ENCODE measurements around the gene OSBP.

OSBP gene

DNA sequence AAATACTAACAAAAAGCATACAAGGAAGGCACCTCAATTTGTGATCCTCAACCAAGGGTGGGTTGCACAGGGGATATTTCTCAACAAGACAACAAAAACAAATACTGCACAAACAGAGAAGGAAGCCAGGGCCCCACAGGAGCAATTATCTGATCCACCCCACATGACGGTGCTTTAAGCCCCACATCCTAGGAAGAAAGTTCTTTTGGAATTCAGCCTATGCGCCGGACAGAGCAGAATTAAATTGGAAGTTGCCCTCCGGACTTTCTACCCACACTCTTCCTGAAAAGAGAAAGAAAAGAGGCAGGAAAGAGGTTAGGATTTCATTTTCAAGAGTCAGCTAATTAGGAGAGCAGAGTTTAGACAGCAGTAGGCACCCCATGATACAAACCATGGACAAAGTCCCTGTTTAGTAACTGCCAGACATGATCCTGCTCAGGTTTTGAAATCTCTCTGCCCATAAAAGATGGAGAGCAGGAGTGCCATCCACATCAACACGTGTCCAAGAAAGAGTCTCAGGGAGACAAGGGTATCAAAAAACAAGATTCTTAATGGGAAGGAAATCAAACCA lies 40.6 kb downstream of the OSBP start:
- ATAC-seq (no peak), DNase-seq (ENCODE audit: low spot score in 2 of 2) (no peak)
- no peak overlapping the region for H3K27ac Mint-ChIP-seq
- no peaks in the 10 kb centered on the region for H3K4me1 Mint-ChIP-seq
- no peaks in the 10 kb centered on the region for H3K9me3 Mint-ChIP-seq
- H3K36me3 Mint-ChIP-seq = peaks cover 62% of the 10 kb centered on the region
- no peak overlapping the region for H3K4me3 Mint-ChIP-seq

GRCh38 chr11:59574467-59574866 lies 41.1 kb downstream of the OSBP start:
- H3K36me3 Mint-ChIP-seq = peaks cover 56% of the 10 kb centered on the region

DNA sequence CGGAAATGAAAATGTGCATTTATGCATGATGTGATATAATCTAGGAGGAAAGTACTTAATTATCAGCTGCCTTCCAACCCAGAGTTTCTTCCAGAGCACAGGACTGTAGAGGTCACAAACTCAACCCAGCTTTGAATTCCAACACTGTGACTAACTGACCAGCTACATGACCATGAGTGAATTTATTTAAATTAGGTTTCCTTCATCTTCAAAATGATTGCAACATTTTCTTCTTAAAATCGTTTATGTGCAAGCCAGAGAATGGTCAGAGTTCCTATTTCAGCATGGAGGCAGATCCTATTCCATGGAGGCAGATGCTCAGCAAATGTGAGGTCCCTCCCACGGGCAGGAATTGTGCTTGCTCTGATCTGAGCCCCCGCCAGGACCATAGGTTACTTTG lies 42.4 kb downstream of the OSBP start:
- Mint-ChIP-seq H3K27ac (peak overlapping the region; percentile 37), H3K9me3 (no peaks in the 10 kb centered on the region), H3K36me3 (peaks cover 44% of the 10 kb centered on the region), H3K4me1 (no peaks in the 10 kb centered on the region), H3K4me3 (no peak overlapping the region)
- DNase-seq (ENCODE audit: low spot score in 2 of 2) (no peak), ATAC-seq (no peak)

More at GRCh38 chr11:59574467-59574866, 41.1 kb downstream of the OSBP start:
- H3K4me3 Mint-ChIP-seq = no peak overlapping the region
- DNase-seq (ENCODE audit: low spot score in 2 of 2) (no peak), ATAC-seq (no peak)
- no peaks in the 10 kb centered on the region for H3K9me3 Mint-ChIP-seq
- H3K4me1 Mint-ChIP-seq = no peaks in the 10 kb centered on the region
- H3K27ac Mint-ChIP-seq = no peak overlapping the region

GRCh38 chr11:59572091-59572490 lies 43.5 kb downstream of the OSBP start:
- no peak for DNase-seq (ENCODE audit: low spot score in 2 of 2)
- Mint-ChIP-seq H3K9me3 (no peaks in the 10 kb centered on the region), H3K27ac (no peak overlapping the region), H3K4me1 (no peaks in the 10 kb centered on the region), H3K36me3 (peaks cover 33% of the 10 kb centered on the region), H3K4me3 (no peak overlapping the region)
- ATAC-seq = no peak

DNA sequence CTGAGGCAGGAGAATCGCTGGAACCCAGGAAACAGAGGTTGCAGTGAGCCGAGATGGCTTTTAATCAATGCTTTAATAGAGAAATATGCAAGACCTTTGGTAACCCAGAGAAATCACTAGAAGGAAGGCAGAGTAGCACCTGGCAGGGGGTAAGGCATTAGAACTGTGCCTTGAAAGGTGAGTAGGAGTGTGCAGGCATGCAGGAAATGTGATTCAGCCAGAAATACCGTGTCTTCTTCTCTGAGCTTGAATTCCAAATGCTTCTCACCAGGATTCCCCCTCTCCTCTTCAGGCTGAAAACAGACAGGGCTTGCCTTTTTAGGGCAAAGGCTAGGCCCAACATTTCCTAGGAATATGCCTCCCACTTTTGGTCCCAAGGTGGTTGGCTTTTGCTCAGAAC lies 53.3 kb downstream of the OSBP start:
- DNase-seq (ENCODE audit: low spot score in 2 of 2) = no peak
- Mint-ChIP-seq H3K27ac (no peak overlapping the region), H3K36me3 (peaks cover 45% of the 10 kb centered on the region), H3K4me1 (peaks cover 43% of the 10 kb centered on the region), H3K9me3 (no peaks in the 10 kb centered on the region), H3K4me3 (no peak overlapping the region)
- ATAC-seq = no peak

GRCh38 chr11:59560702-59561473 lies 54.7 kb downstream of the OSBP start:
- peak overlapping the region; percentile 99 for H3K27ac Mint-ChIP-seq
- DNase-seq (ENCODE audit: low spot score in 2 of 2) = peak; percentile 48 to 86
- peak; percentile 66 for ATAC-seq
- peaks cover 54% of the 10 kb centered on the region for H3K4me1 Mint-ChIP-seq
- H3K4me3 Mint-ChIP-seq = peak overlapping the region; percentile 79
- H3K36me3 Mint-ChIP-seq = peaks cover 51% of the 10 kb centered on the region
- no peaks in the 10 kb centered on the region for H3K9me3 Mint-ChIP-seq

DNA sequence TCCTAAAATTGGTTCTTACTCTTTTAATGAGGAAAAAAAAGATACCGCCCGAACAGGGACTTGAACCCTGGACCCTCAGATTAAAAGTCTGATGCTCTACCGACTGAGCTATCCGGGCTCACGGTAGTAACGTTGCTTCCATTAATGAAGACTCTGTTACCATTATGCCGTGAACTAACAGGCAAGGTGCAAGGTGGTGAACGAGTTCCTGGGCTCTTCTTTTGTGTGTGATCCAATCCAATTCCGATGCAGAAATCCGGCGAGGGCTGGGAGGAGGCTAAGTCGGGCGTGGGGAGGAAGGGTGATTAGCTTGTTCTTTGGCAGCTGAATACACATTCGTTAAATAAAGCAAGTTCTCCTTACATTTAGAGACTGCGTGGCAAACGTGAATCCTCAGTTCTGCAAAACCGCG lies 55.3 kb downstream of the OSBP start:
- DNase-seq (ENCODE audit: low spot score in 2 of 2) (peak in 1 of 2 donors; percentile 77), ATAC-seq (peak; percentile 61)
- peak overlapping the region; percentile 99 for H3K27ac Mint-ChIP-seq
- peaks cover 46% of the 10 kb centered on the region for H3K36me3 Mint-ChIP-seq
- H3K4me3 Mint-ChIP-seq = peak overlapping the region; percentile 79
- H3K4me1 Mint-ChIP-seq = peaks cover 56% of the 10 kb centered on the region
- no peaks in the 10 kb centered on the region for H3K9me3 Mint-ChIP-seq

- H3K4me1 Mint-ChIP-seq = peaks cover 56% of the 10 kb centered on the region
- DNase-seq (ENCODE audit: low spot score in 2 of 2) = no peak
- ATAC-seq = no peak
- H3K9me3 Mint-ChIP-seq = no peaks in the 10 kb centered on the region
- H3K4me3 Mint-ChIP-seq = peak overlapping the region; percentile 79
- peaks cover 44% of the 10 kb centered on the region for H3K36me3 Mint-ChIP-seq
- H3K27ac Mint-ChIP-seq = peak overlapping the region; percentile 99
Measured at GRCh38 chr11:59559886-59560285, 55.7 kb downstream of the OSBP start.

GRCh38 chr11:59558270-59558643 lies 57.3 kb downstream of the OSBP start:
- DNase-seq (ENCODE audit: low spot score in 2 of 2) = no peak
- H3K4me1 Mint-ChIP-seq = peaks cover 56% of the 10 kb centered on the region
- no peak for ATAC-seq
- peak overlapping the region; percentile 77 for H3K4me3 Mint-ChIP-seq
- peaks cover 44% of the 10 kb centered on the region for H3K36me3 Mint-ChIP-seq
- H3K27ac Mint-ChIP-seq = peak overlapping the region; percentile 98
- no peaks in the 10 kb centered on the region for H3K9me3 Mint-ChIP-seq

DNA sequence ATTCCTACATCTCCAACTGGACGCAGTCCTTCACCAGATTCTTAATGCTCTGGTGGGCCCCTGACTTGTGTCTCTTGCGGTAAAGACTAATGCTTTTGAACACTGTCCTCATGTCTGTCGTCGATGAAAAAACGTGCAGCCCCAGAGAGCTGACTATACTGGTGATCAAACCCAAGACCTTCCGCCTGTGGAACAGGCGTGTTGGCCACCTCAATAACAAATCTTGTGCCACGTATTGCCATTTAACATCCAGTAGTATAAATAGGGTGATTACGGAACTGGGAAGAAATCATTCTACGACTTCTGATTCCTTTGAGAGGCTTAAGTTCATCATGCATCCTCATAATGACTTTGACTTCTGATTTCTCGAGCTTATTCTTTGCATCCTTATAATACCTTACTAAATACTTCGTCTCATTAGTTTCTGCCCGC lies 58.6 kb downstream of the OSBP start:
- Mint-ChIP-seq H3K27ac (peak overlapping the region; percentile 98), H3K36me3 (peaks cover 46% of the 10 kb centered on the region), H3K4me1 (peaks cover 51% of the 10 kb centered on the region), H3K9me3 (no peaks in the 10 kb centered on the region), H3K4me3 (peak overlapping the region; percentile 77)
- ATAC-seq (peak; percentile 20), DNase-seq (ENCODE audit: low spot score in 2 of 2) (peak in 1 of 2 donors; percentile 66)

- Mint-ChIP-seq H3K4me3 (peak overlapping the region; percentile 77), H3K27ac (peak overlapping the region; percentile 98), H3K4me1 (peaks cover 49% of the 10 kb centered on the region), H3K36me3 (peaks cover 52% of the 10 kb centered on the region), H3K9me3 (no peaks in the 10 kb centered on the region)
- DNase-seq (ENCODE audit: low spot score in 2 of 2) (peak; percentile 51 to 90), ATAC-seq (peak; percentile 31)
Measured at GRCh38 chr11:59556115-59556916, 59.3 kb downstream of the OSBP start.

- Mint-ChIP-seq H3K36me3 (peaks cover 52% of the 10 kb centered on the region), H3K9me3 (no peaks in the 10 kb centered on the region), H3K4me3 (peak overlapping the region; percentile 77), H3K4me1 (peaks cover 49% of the 10 kb centered on the region), H3K27ac (peak overlapping the region; percentile 98)
- ATAC-seq = no peak
- no peak for DNase-seq (ENCODE audit: low spot score in 2 of 2)
Measured at GRCh38 chr11:59555601-59556114, 59.9 kb downstream of the OSBP start.

- H3K9me3 Mint-ChIP-seq = no peaks in the 10 kb centered on the region
- peaks cover 50% of the 10 kb centered on the region for H3K36me3 Mint-ChIP-seq
- no peak for ATAC-seq
- no peak for DNase-seq (ENCODE audit: low spot score in 2 of 2)
- H3K4me1 Mint-ChIP-seq = peaks cover 46% of the 10 kb centered on the region
- no peak overlapping the region for H3K4me3 Mint-ChIP-seq
- no peak overlapping the region for H3K27ac Mint-ChIP-seq
Measured at GRCh38 chr11:59553323-59553722, 62.3 kb downstream of the OSBP start.

- H3K9me3 Mint-ChIP-seq = no peaks in the 10 kb centered on the region
- H3K27ac Mint-ChIP-seq = no peak overlapping the region
- ATAC-seq (no peak), DNase-seq (ENCODE audit: low spot score in 2 of 2) (no peak)
- peaks cover 46% of the 10 kb centered on the region for H3K4me1 Mint-ChIP-seq
- H3K4me3 Mint-ChIP-seq = no peak overlapping the region
- H3K36me3 Mint-ChIP-seq = peaks cover 50% of the 10 kb centered on the region
Measured at GRCh38 chr11:59552844-59553243, 62.7 kb downstream of the OSBP start.

All from stimulated activated effector memory CD8-positive, alpha-beta T cell treated with anti-CD3 and anti-CD28 coated beads, Interleukin-12 subunit alpha, Interleukin-12 subunit beta, amount 100 ng/mL, for 72 hours (primary cell).